ENCODE measurements around the gene TBL1X.
"Not testable (repeated sequence)": the region's sequence is repeated elsewhere in the genome, so short reads cannot be mapped to it uniquely, and the experiment has no call there.

The TBL1X gene

GRCh38 chrX:9464435-9465371 is at the start of gene TBL1X:
TBL1X (plus strand) TSS chrX:9465058; CDS start chrX:9653587, 188,529 bp downstream.
- peak; percentile 17 to 20 for DNase-seq (ENCODE audit: low read depth in 2 of 2)

GRCh38 chrX:9416562-9417348 is 48.1 kb upstream of the TBL1X start:
- DNase-seq (ENCODE audit: low read depth in 2 of 2), result peak; percentile 24 to 25

- no peak for DNase-seq (ENCODE audit: low read depth in 2 of 2)
Measured at GRCh38 chrX:9418262-9418661, 46.6 kb upstream of the TBL1X start.

- DNase-seq (ENCODE audit: low read depth in 2 of 2), result no peak
Measured at GRCh38 chrX:9420275-9421265, 44.3 kb upstream of the TBL1X start.

- no peak for DNase-seq (ENCODE audit: low read depth in 2 of 2)
Measured at GRCh38 chrX:9429767-9430166, 35.1 kb upstream of the TBL1X start.

GRCh38 chrX:9430346-9430921 is 34.4 kb upstream of the TBL1X start:
- no peak for DNase-seq (ENCODE audit: low read depth in 2 of 2)

- no peak for DNase-seq (ENCODE audit: low read depth in 2 of 2)
Measured at GRCh38 chrX:9431281-9431680, 33.6 kb upstream of the TBL1X start.

GRCh38 chrX:9433596-9433995 is 31.3 kb upstream of the TBL1X start:
- no peak for DNase-seq (ENCODE audit: low read depth in 2 of 2)

- no peak for DNase-seq (ENCODE audit: low read depth in 2 of 2)
Measured at GRCh38 chrX:9434051-9434550, 30.8 kb upstream of the TBL1X start.

GRCh38 chrX:9435086-9435485 is 29.8 kb upstream of the TBL1X start:
- not testable (repeated sequence) for DNase-seq (ENCODE audit: low read depth in 2 of 2)

GRCh38 chrX:9436812-9437211 is 28.0 kb upstream of the TBL1X start:
- DNase-seq (ENCODE audit: low read depth in 2 of 2), result no peak

- no peak for DNase-seq (ENCODE audit: low read depth in 2 of 2)
Measured at GRCh38 chrX:9438933-9439494, 25.8 kb upstream of the TBL1X start.

- no peak for DNase-seq (ENCODE audit: low read depth in 2 of 2)
Measured at GRCh38 chrX:9440116-9440844, 24.6 kb upstream of the TBL1X start.

GRCh38 chrX:9442056-9442455 is 22.8 kb upstream of the TBL1X start:
- no peak for DNase-seq (ENCODE audit: low read depth in 2 of 2)

- DNase-seq (ENCODE audit: low read depth in 2 of 2), result no peak
Measured at GRCh38 chrX:9443327-9443726, 21.5 kb upstream of the TBL1X start.

GRCh38 chrX:9447906-9448305 is 17.0 kb upstream of the TBL1X start:
- DNase-seq (ENCODE audit: low read depth in 2 of 2), result no peak

- DNase-seq (ENCODE audit: low read depth in 2 of 2), result no peak
Measured at GRCh38 chrX:9456250-9457074, 8.4 kb upstream of the TBL1X start.

- not testable (repeated sequence) for DNase-seq (ENCODE audit: low read depth in 2 of 2)
Measured at GRCh38 chrX:9458034-9458433, 6.8 kb upstream of the TBL1X start.

- DNase-seq (ENCODE audit: low read depth in 2 of 2), result no peak
Measured at GRCh38 chrX:9458516-9459078, 6.3 kb upstream of the TBL1X start.

Measured in fibroblast of skin of left biceps (primary cell).